IPS-11a (cell line): ENCODE results near the gene SH2D2A.

Experiments used
- H3K4me3 ChIP-seq: one replicate; pipeline ENCODE4 v1.5.1; 2013; ENCODE audit warnings: low read depth, low read length, control low read depth

The SH2D2A gene

GRCh38 chr1:156816561-156817328 is at the start of gene SH2D2A:
Gene SH2D2A, minus strand, starts transcription at chr1:156816848. Its CDS starts 140 bp downstream, at chr1:156816708.
- H3K4me3 ChIP-seq: no peak within 1 kb of the TSS

GRCh38 chr1:156865865-156866248 is 49.2 kb upstream of the SH2D2A start:
- H3K4me3 ChIP-seq: no peak overlapping the region

- H3K4me3 ChIP-seq: no peak overlapping the region
These were observed 48.6 kb upstream of the SH2D2A start for GRCh38 chr1:156865258-156865657.

GRCh38 chr1:156864796-156865195 is 48.1 kb upstream of the SH2D2A start:
- no peak overlapping the region for H3K4me3 ChIP-seq

GRCh38 chr1:156863631-156864030 is 47.0 kb upstream of the SH2D2A start:
- H3K4me3 ChIP-seq: no peak overlapping the region

GRCh38 chr1:156862997-156863599 is 46.5 kb upstream of the SH2D2A start:
- H3K4me3 ChIP-seq: no peak overlapping the region

- H3K4me3 ChIP-seq: no peak overlapping the region
These were observed 45.9 kb upstream of the SH2D2A start for GRCh38 chr1:156862584-156862983.

GRCh38 chr1:156860628-156861423 is 44.2 kb upstream of the SH2D2A start, which contains the start of gene NTRK1:
Gene NTRK1, plus strand, starts transcription at chr1:156860865. Its CDS starts 70 bp downstream, at chr1:156860935.
- H3K4me3 ChIP-seq: peak within 1 kb of the TSS; percentile 18

- H3K4me3 ChIP-seq: peak overlapping the region; percentile 18
These were observed 43.5 kb upstream of the SH2D2A start for GRCh38 chr1:156860113-156860627.

- H3K4me3 ChIP-seq: no peak overlapping the region
These were observed 43.0 kb upstream of the SH2D2A start for GRCh38 chr1:156859523-156860112.

- peak within 1 kb of the TSS; percentile 13 for H3K4me3 ChIP-seq
These were observed 42.4 kb upstream of the SH2D2A start, which contains the start of gene INSRR for GRCh38 chr1:156858959-156859522. Gene INSRR, minus strand, starts transcription at chr1:156859117. Its CDS starts 496 bp downstream, at chr1:156858621.

- H3K4me3 ChIP-seq: peak overlapping the region; percentile 13
These were observed 41.9 kb upstream of the SH2D2A start for GRCh38 chr1:156858555-156858956.

GRCh38 chr1:156857532-156857931 is 40.9 kb upstream of the SH2D2A start:
- no peak overlapping the region for H3K4me3 ChIP-seq

- H3K4me3 ChIP-seq: no peak overlapping the region
These were observed 39.7 kb upstream of the SH2D2A start for GRCh38 chr1:156856282-156856785.

- H3K4me3 ChIP-seq: no peak overlapping the region
These were observed 38.0 kb upstream of the SH2D2A start for GRCh38 chr1:156854634-156855033.

GRCh38 chr1:156853761-156854160 is 37.1 kb upstream of the SH2D2A start:
- H3K4me3 ChIP-seq: no peak overlapping the region

- no peak overlapping the region for H3K4me3 ChIP-seq
These were observed 35.8 kb upstream of the SH2D2A start for GRCh38 chr1:156852418-156852874.

GRCh38 chr1:156851779-156852417 is 35.2 kb upstream of the SH2D2A start:
- H3K4me3 ChIP-seq: no peak overlapping the region

GRCh38 chr1:156849151-156849496 is 32.5 kb upstream of the SH2D2A start:
- no peak overlapping the region for H3K4me3 ChIP-seq
